ENCODE results near the gene MTFR1L. TPM values are rescaled to one million over a fixed set of nuclear protein-coding genes. Genes with fewer than 3 reads are reported as not detected.

Gene MTFR1L
- total RNA-seq, 1 donor from 2014 or later, result 46.3 TPM

GRCh38 chr1:25870614-25871013, 50.9 kb downstream of the MTFR1L start:
- H3K36me3 ChIP-seq (ENCODE audit: control insufficient read depth, insufficient read depth, low read length), result no peaks in the 10 kb centered on the region
- no peak for DNase-seq (ENCODE audit: low read depth)
- no peaks in the 10 kb centered on the region for H3K27me3 ChIP-seq (ENCODE audit: control insufficient read depth, insufficient read depth, low read length)
- H3K4me3 ChIP-seq (ENCODE audit: low read depth, low read length), result no peak overlapping the region
- TF ChIP-seq CTCF (IDR thresholded peaks at IDR 0.05; ENCODE audit: insufficient read depth, low read length, poor library complexity, severe bottlenecking), result no peak

- Histone ChIP-seq H3K27me3 (ENCODE audit: control insufficient read depth, insufficient read depth, low read length) (no peaks in the 10 kb centered on the region), H3K36me3 (ENCODE audit: control insufficient read depth, insufficient read depth, low read length) (no peaks in the 10 kb centered on the region), H3K4me3 (ENCODE audit: low read depth, low read length) (no peak overlapping the region)
- no peak for TF ChIP-seq CTCF (IDR thresholded peaks at IDR 0.05; ENCODE audit: insufficient read depth, low read length, poor library complexity, severe bottlenecking)
- no peak for DNase-seq (ENCODE audit: low read depth)
Observed at GRCh38 chr1:25871086-25871703, 51.4 kb downstream of the MTFR1L start.

DNA sequence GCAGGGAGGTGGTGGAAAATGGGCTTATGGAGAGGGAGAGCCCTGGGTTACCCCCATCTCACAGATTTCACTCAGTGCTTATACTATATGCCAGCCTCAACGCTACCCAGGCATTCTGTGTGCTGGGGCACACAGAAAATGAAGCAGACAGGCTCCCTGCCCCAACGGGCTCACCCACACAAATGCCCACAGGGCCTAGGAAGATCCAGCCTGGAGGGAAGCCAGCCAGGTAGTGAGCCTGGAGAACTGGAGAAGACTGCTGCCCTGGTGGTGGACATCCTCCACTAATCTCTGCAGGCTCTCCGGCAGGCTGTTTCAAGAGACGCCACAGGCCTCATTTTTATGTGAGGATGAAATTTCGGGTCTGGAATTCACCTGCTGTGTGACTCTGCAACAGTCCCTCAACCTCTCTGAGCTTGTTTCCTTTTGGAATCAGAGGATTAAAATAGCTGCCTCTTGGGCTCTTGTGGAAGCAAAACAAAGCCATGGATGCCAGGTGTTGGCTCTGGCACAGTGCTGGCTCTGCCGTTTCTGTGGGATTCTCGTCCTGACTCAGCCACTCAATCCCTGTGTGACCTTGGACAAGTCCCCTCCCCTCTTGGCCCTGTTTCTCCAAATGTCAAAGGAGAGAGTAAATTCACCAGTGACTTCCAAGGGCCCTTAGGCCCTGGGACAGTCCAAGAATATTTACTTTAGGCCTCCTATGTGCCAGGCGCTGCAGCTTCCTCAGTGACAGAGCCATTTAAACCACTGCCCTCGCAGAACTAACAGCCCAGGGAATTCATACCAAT, 52.1 kb downstream of the MTFR1L start:
- H3K27me3 ChIP-seq (ENCODE audit: control insufficient read depth, insufficient read depth, low read length), result no peaks in the 10 kb centered on the region
- no peak for DNase-seq (ENCODE audit: low read depth)
- no peaks in the 10 kb centered on the region for H3K36me3 ChIP-seq (ENCODE audit: control insufficient read depth, insufficient read depth, low read length)
- no peak overlapping the region for H3K4me3 ChIP-seq (ENCODE audit: low read depth, low read length)
- TF ChIP-seq CTCF (IDR thresholded peaks at IDR 0.05; ENCODE audit: insufficient read depth, low read length, poor library complexity, severe bottlenecking), result no peak

DNA sequence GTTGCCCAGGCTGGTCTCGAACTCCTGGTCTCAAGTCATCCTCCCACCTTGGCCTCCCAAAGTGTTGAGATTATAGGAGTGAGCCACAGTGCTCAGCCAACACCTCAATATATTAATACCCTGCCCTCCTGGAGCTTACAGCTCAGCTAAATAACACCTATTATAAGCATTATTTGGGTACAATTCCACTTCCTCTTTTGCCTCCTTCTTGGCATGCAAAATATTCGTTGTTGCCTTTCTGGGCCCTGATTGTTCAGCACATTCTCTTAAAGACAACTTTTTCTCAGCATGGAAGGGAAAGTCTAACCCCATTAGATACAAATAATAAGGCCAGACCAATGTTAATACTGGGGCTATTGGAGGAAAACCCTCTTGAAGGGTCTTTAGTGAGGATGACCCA, 53.0 kb downstream of the MTFR1L start:
- no peak for TF ChIP-seq CTCF (IDR thresholded peaks at IDR 0.05; ENCODE audit: insufficient read depth, low read length, poor library complexity, severe bottlenecking)
- DNase-seq (ENCODE audit: low read depth), result no peak
- Histone ChIP-seq H3K36me3 (ENCODE audit: control insufficient read depth, insufficient read depth, low read length) (no peaks in the 10 kb centered on the region), H3K4me3 (ENCODE audit: low read depth, low read length) (no peak overlapping the region), H3K27me3 (ENCODE audit: control insufficient read depth, insufficient read depth, low read length) (no peaks in the 10 kb centered on the region)

DNA sequence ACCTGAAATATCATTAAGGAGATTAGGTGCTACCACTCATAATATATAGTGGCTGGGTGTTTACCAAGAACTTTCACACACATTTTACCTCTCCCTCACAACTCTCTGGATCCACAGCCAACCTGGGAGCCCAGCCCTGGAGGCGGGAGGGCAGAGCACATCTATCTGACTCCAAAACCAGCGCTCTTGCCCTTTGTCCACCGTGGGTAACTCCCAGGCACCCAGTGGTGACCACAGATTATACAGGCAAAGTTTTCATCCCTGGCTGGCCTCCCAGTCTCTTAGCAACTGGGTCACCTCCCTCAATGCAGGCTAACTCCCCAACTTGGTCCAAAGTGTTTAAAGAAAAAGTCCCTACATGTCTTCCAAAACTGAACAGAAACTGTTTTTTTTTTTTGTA, 53.4 kb downstream of the MTFR1L start:
- H3K27me3 ChIP-seq (ENCODE audit: control insufficient read depth, insufficient read depth, low read length), result no peaks in the 10 kb centered on the region

More for the DNA sequence above, 53.4 kb downstream of the MTFR1L start:
- DNase-seq (ENCODE audit: low read depth), result no peak
- H3K36me3 ChIP-seq (ENCODE audit: control insufficient read depth, insufficient read depth, low read length), result no peaks in the 10 kb centered on the region
- H3K4me3 ChIP-seq (ENCODE audit: low read depth, low read length), result no peak overlapping the region
- no peak for TF ChIP-seq CTCF (IDR thresholded peaks at IDR 0.05; ENCODE audit: insufficient read depth, low read length, poor library complexity, severe bottlenecking)

All from kidney epithelial cell (primary cell).